K562 (cell line): ENCODE data around the gene DAD1. TPM values are rescaled to one million over a fixed set of nuclear protein-coding genes. Genes with fewer than 3 reads are reported as not detected.

ENCODE experiments used
- CHAMP1 ChIP-seq: fragments of 450-650 bp; IDR thresholded peaks from 2 replicates; pipeline ENCODE4 v1.6.1; 2016; ENCODE audit warnings: mild to moderate bottlenecking
- CHD4 ChIP-seq: fragments of 200-600 bp; sonication (generic); IDR thresholded peaks from 3 replicates; pipeline ENCODE4 v1.6.1; 2012; ENCODE audit warnings: low read depth, mild to moderate bottlenecking, mixed read lengths, low read length, inconsistent platforms; ENCODE audit not compliant: insufficient read depth, insufficient replicate concordance, poor library complexity, severe bottlenecking
- FOXA3 ChIP-seq, 2 experiments: fragments of 450-650 bp in 1 of 2; sonication (generic) in 1 of 2; formaldehyde crosslinking; IDR thresholded peaks in 1 of 2; conservative IDR thresholded peaks in 1 of 2; 2 replicates each; pipeline versions ENCODE4 v1.4.0 to v1.8.0; 2020 to 2022; ENCODE audit warnings: mild to moderate bottlenecking in 2 of 2, missing genetic modification reagents in 1 of 2
- FOXP1 ChIP-seq: sonication (generic); formaldehyde crosslinking; IDR thresholded peaks from 2 replicates; pipeline ENCODE4 v1.8.0; 2022; ENCODE audit warnings: mild to moderate bottlenecking, missing genetic modification reagents
- GABPB1 ChIP-seq: sonication (generic); formaldehyde crosslinking; IDR thresholded peaks from 2 replicates; pipeline ENCODE4 v1.8.0; 2022; ENCODE audit warnings: mild to moderate bottlenecking, missing genetic modification reagents
- HDGF ChIP-seq: fragments of 450-650 bp; IDR thresholded peaks from 2 replicates; pipeline ENCODE4 v1.6.1; 2016
- MEF2D ChIP-seq: conservative IDR thresholded peaks from 2 replicates; pipeline ENCODE4 v1.6.1; 2016; ENCODE audit warnings: low read depth, missing genetic modification characterization, missing compliant biosample characterization
- MNT ChIP-seq, 2 experiments: fragments of 450-650 bp; conservative IDR thresholded peaks; 2 replicates each; pipeline ENCODE4 v1.6.1; 2017; ENCODE audit warnings: mild to moderate bottlenecking in 2 of 2, moderate library complexity in 2 of 2
- MTA1 ChIP-seq: fragments of 450-650 bp; IDR thresholded peaks from 2 replicates; pipeline ENCODE4 v1.6.1; 2017; ENCODE audit warnings: borderline replicate concordance
- NEUROD1 ChIP-seq: fragments of 150-350 bp; IDR thresholded peaks from 2 replicates; pipeline ENCODE4 v1.6.1; 2014; ENCODE audit warnings: borderline replicate concordance, low read length, low read depth; ENCODE audit not compliant: partially characterized antibody
- PHF21A ChIP-seq: fragments of 450-650 bp; IDR thresholded peaks from 2 replicates; pipeline ENCODE4 v1.6.1; 2017; ENCODE audit warnings: low read depth, borderline replicate concordance
- POLR3G ChIP-seq: IDR thresholded peaks from 2 replicates; pipeline ENCODE4 v1.6.1; 2011; ENCODE audit not compliant: insufficient read length, insufficient replicate concordance; ENCODE audit errors: extremely low read depth
- RAD51 ChIP-seq: fragments of 450-650 bp; IDR thresholded peaks from 2 replicates; pipeline ENCODE4 v1.7.1; 2016; ENCODE audit warnings: low read depth, mild to moderate bottlenecking, borderline replicate concordance
- RBM22 ChIP-seq: fragments of 200-400 bp; formaldehyde crosslinking; IDR thresholded peaks from 2 replicates; pipeline ENCODE4 v1.6.1; 2018; ENCODE audit warnings: low read length, low read depth; ENCODE audit not compliant: poor library complexity, severe bottlenecking
- RFX7 ChIP-seq: fragments of 250-450 bp; sonication (Bioruptor Pico); IDR thresholded peaks from 2 replicates; pipeline ENCODE4 v1.5.1; 2021; ENCODE audit warnings: mild to moderate bottlenecking
- SIN3A ChIP-seq, 2 experiments: fragments of 150-350 bp in 1 of 2; IDR thresholded peaks; 2 replicates each; pipeline ENCODE4 v1.6.1; 2011 to 2016; ENCODE audit warnings: borderline replicate concordance in 2 of 2, low read depth in 2 of 2, low read length in 2 of 2, mild to moderate bottlenecking in 2 of 2, moderate library complexity in 2 of 2; ENCODE audit not compliant: control insufficient read depth in 1 of 2
- SMAD4 ChIP-seq: fragments of 250-450 bp; sonication (Bioruptor Pico); conservative IDR thresholded peaks from 2 replicates; pipeline ENCODE4 v1.8.0; 2021; ENCODE audit warnings: inconsistent platforms, mild to moderate bottlenecking, moderate library complexity
- SREBF2 ChIP-seq: sonication (generic); formaldehyde crosslinking; IDR thresholded peaks from 2 replicates; pipeline ENCODE4 v1.4.0; 2020; ENCODE audit warnings: mild to moderate bottlenecking, missing genetic modification reagents
- ZEB2 ChIP-seq: fragments of 450-650 bp; IDR thresholded peaks from 2 replicates; pipeline ENCODE4 v1.6.1; 2016
- ZNF311 ChIP-seq: fragments of 250-450 bp; sonication (Bioruptor Pico); IDR thresholded peaks from 2 replicates; pipeline ENCODE4 v1.4.0; 2020; ENCODE audit warnings: mild to moderate bottlenecking, moderate library complexity
- ZNF639 ChIP-seq, 2 experiments: fragments of 200-800 bp in 1 of 2; sonication (Bioruptor generic) in 1 of 2; sonication (generic) in 1 of 2; formaldehyde crosslinking in 1 of 2; IDR thresholded peaks in 1 of 2; conservative IDR thresholded peaks in 1 of 2; 2 replicates each; pipeline versions ENCODE4 v1.5.0 to v1.6.1; 2016 to 2020; ENCODE audit warnings: missing compliant biosample characterization in 1 of 2, missing genetic modification characterization in 1 of 2, missing genetic modification reagents in 1 of 2
- ZNF778 ChIP-seq: fragments of 450-650 bp; formaldehyde crosslinking; IDR thresholded peaks from 2 replicates; pipeline ENCODE4 v1.4.0; 2020; ENCODE audit warnings: mild to moderate bottlenecking, moderate library complexity
- ZNF785 ChIP-seq: fragments of 250-450 bp; sonication (Bioruptor Pico); IDR thresholded peaks from 2 replicates; pipeline ENCODE4 v1.4.0; 2020; ENCODE audit warnings: mild to moderate bottlenecking
- polyA plus RNA-seq, 8 experiments: library from polyadenylated mRNA; depleted of rRNA in 4 of 8; stranded (reverse) in 5 of 8; unstranded in 3 of 8; fragments of >200 nt; fragmentation: Nextera tagmentation in 2 of 8; fragmentation: Illumina TruSeq in 1 of 8; extraction: Ambion mirVana in 2 of 8; extraction: Trizol in 1 of 8; gene quantifications; 2 replicates each; pipeline versions ENCODE4 v1.2.1 to v1.2.3, GENCODE V29; 2011 to 2014; ENCODE audit warnings: inconsistent platforms in 1 of 8, missing spikeins in 1 of 8
- total RNA-seq, 7 experiments: library from RNA; depleted of rRNA in 6 of 7; stranded (reverse); fragments of >200 nt in 6 of 7; fragmentation: Illumina TruSeq in 2 of 7; extraction: Trizol in 2 of 7; gene quantifications; 2 replicates each; pipeline versions ENCODE4 v1.2.1 to v1.2.3, GENCODE V29; 2011 to 2021; ENCODE audit warnings: low replicate concordance in 1 of 7

Gene DAD1
- total and polyA plus RNA-seq, 9 of the 15 experiments (the other 6 are each of a cell fraction or from before 2014, with no cell fraction given), result 104 to 617 (median 222) TPM

GRCh38 chr14:22589096-22589839 lies at the start of gene DAD1 (continued):
- TF ChIP-seq CHAMP1 (no peak), ZNF778 (CRISPR knock-in tag) (no peak), POLR3G (no peak), SIN3A (IDR thresholded peaks at IDR 0.05; ENCODE audit: borderline replicate concordance in 2 of 2, control insufficient read depth in 1 of 2, low read depth in 2 of 2, low read length in 2 of 2) (no peak; a peak in 1 of 4 replicates), HDGF (no peak), ZNF639 (CRISPR knock-in tag; conservative IDR thresholded peaks at IDR 0.05 in 1 of 2, IDR thresholded peaks at IDR 0.05 in 1 of 2) (no peak), SMAD4 (CRISPR knock-in tag) (0 out of 2 replicates have a peak, but pooled peaks have one; percentile 27), MEF2D (no peak), CHD4 (no peak), FOXP1 (no peak), RBM22 (no peak), SREBF2 (no peak), MNT (conservative IDR thresholded peaks at IDR 0.05) (peak in 1 of 2 experiments; percentile 65; a peak in 2 of 4 replicates), NEUROD1 (peak; percentile 9), ZNF785 (no peak), MTA1 (no peak), FOXA3 (CRISPR knock-in tag; conservative IDR thresholded peaks at IDR 0.05 in 1 of 2, IDR thresholded peaks at IDR 0.05 in 1 of 2) (no peak), RAD51 (peak; percentile 38; the same call in 1 of the 2 replicates), ZNF311 (no peak), ZEB2 (no peak), PHF21A (no peak), RFX7 (CRISPR knock-in tag) (no peak), GABPB1 (CRISPR knock-in tag) (peak; percentile 63; the same call in 1 of the 2 replicates)
